Activated CD4-positive, alpha-beta T cell treated with anti-CD3 and anti-CD28 coated beads, Interleukin-2, amount 10 ng/mL, durations not matched to agents 24 days and 14 days (primary cell): ENCODE results near the gene PERM1. TPM values are rescaled to one million over a fixed set of nuclear protein-coding genes. Genes with fewer than 3 reads are reported as not detected.
"Not testable (repeated sequence)": the region's sequence is repeated elsewhere in the genome, so short reads cannot be mapped to it uniquely, and the experiment has no call there.

Experiments
- DNase-seq: peaks from one replicate; pipeline ENCODE4 v3.0.0; 2022
- H3K27ac Mint-ChIP-seq: one replicate; pipeline ENCODE4 v1.8.0; 2022; ENCODE audit warnings: mild to moderate bottlenecking, mixed read lengths
- H3K27me3 Mint-ChIP-seq: one replicate; pipeline ENCODE4 v1.8.0; 2022; ENCODE audit warnings: mixed read lengths
- H3K36me3 Mint-ChIP-seq: one replicate; pipeline ENCODE4 v1.8.0; 2022; ENCODE audit warnings: low read depth, mild to moderate bottlenecking, mixed read lengths
- H3K4me1 Mint-ChIP-seq: one replicate; pipeline ENCODE4 v1.8.0; 2021; ENCODE audit warnings: mixed read lengths
- H3K4me3 Mint-ChIP-seq: one replicate; pipeline ENCODE4 v1.8.0; 2022; ENCODE audit warnings: mild to moderate bottlenecking, moderate library complexity, mixed read lengths
- H3K9me3 Mint-ChIP-seq: one replicate; pipeline ENCODE4 v1.8.0; 2021; ENCODE audit warnings: mixed read lengths
- intact Hi-C: fragments of 100-400 bp; cut with micrococcal nuclease; formaldehyde crosslinking; loops from one replicate; pipeline ENCODE4 v1.15.1; 2023
- total RNA-seq: library from RNA; stranded (reverse); gene quantifications from 2 replicates; pipeline ENCODE4 v1.2.3, GENCODE V29; 2022

PERM1 gene
- total RNA-seq, 1 donor from 2014 or later, result not detected

DNA sequence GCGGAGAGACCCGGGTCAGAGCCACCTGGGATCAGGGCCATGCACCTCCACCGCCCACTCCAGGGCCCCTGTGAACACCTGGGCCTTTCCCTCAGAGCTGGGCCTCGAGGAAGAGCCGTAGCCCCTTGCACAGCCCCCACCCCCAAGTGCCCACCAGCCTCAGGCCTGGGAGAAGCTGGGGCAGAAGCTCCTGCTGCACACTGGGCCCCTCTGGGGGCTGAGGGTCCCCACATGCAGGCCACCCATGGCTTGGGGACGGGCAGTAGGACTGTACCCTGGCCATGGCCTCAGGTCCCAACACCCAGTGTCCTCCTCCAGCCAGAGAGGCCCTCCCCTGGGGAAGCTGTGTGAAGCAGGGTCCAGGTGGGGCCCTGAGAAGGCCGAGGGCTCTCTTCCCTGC is 29.3 kb downstream of the PERM1 start:
- Mint-ChIP-seq H3K36me3 (peaks cover 64% of the 10 kb centered on the region), H3K4me1 (peaks cover 11% of the 10 kb centered on the region), H3K4me3 (no peak overlapping the region), H3K27me3 (no peaks in the 10 kb centered on the region), H3K27ac (no peak overlapping the region), H3K9me3 (no peaks in the 10 kb centered on the region)
- DNase-seq, result no peak
- intact Hi-C loops, result no loop called here

DNA sequence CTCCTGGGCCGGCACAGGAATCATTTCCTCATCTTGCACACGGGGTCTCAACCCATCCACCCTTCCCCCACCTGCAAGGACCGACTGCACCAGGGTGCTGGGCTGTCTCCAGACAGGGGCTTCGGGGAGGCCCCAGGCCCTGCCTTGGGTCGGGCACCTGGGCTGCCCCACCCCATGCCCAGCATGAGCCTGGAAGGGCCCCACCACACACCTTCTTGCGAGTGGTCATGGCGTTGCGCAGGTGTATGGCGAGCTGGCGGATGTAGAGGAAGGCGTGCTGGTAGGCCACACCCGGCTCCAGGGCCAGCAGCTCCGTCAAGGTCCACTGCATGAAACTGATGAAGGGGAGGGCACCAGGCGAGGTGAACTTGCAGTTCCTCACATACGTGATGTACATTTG is 29.7 kb downstream of the PERM1 start:
- intact Hi-C loops, result no loop called here
- Mint-ChIP-seq H3K9me3 (no peaks in the 10 kb centered on the region), H3K36me3 (peaks cover 62% of the 10 kb centered on the region), H3K4me3 (no peak overlapping the region), H3K27me3 (no peaks in the 10 kb centered on the region), H3K27ac (no peak overlapping the region), H3K4me1 (peaks cover 7% of the 10 kb centered on the region)
- no peak for DNase-seq

DNA sequence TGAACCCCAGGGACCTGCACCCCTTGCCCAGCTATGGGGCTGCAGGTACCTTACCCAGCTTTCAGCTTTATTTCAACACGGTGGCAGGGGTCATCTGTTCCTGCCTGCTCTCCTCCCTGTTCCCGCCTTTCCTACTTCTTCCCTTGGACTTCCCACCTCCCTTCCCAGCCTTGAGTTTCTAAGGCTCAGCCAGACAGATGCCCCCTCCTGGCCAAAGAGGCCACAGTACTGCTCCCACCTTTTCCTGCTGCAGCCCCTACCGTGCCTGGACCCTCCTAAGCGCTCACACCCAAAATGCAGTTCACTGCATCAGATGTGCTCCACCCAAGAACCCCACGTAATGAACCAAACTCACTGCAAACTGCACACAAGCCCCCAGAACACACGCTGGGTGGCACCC is 30.5 kb downstream of the PERM1 start:
- no peak overlapping the region for H3K4me3 Mint-ChIP-seq
- H3K4me1 Mint-ChIP-seq, result peaks cover 7% of the 10 kb centered on the region
- DNase-seq, result no peak
- intact Hi-C loops, result no loop called here
- peaks cover 65% of the 10 kb centered on the region for H3K36me3 Mint-ChIP-seq
- no peaks in the 10 kb centered on the region for H3K9me3 Mint-ChIP-seq
- no peaks in the 10 kb centered on the region for H3K27me3 Mint-ChIP-seq
- no peak overlapping the region for H3K27ac Mint-ChIP-seq

DNA sequence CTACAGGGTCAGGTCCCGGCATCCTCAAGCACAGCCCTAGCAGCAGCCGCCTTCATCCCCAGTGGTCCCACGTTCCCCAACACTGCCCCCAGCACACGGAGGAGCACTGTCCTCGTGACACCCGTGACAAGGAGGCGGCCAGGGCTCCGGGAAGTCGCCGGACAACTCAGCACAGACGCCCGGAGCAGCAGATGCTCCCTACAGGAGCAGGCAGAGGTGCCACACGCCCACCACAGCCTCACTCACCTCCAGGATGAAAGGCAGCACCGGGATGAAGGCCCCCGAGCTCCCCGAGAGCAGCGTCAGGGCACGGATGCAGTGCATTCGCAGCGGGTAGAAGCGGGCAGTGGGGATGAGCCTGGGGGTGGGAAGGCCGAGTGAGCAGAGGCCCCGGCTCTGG is 31.0 kb downstream of the PERM1 start:
- intact Hi-C loops, result no loop called here
- peaks cover 7% of the 10 kb centered on the region for H3K4me1 Mint-ChIP-seq
- H3K27ac Mint-ChIP-seq, result no peak overlapping the region
- no peaks in the 10 kb centered on the region for H3K9me3 Mint-ChIP-seq
- H3K27me3 Mint-ChIP-seq, result no peaks in the 10 kb centered on the region
- no peak for DNase-seq
- H3K4me3 Mint-ChIP-seq, result no peak overlapping the region
- peaks cover 63% of the 10 kb centered on the region for H3K36me3 Mint-ChIP-seq

DNA sequence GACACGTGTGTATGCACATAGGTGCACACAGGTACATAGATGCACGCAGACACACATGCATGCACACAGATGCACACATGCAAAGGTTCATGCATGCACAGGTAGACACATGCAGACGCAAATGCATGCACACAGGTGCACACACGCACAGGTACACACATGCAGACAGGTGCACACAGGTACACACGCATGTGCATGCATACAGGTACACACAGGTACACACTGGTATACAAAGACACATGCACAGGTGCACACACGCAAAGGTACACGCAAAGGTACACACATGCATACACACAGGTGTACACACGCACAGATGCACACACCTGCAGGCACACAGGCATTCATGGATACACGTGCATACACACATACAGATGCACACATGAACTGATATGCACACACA is 31.6 kb downstream of the PERM1 start:
- intact Hi-C loops, result no loop called here
- Mint-ChIP-seq H3K9me3 (no peaks in the 10 kb centered on the region), H3K36me3 (peaks cover 65% of the 10 kb centered on the region), H3K27ac (no peak overlapping the region), H3K4me1 (peaks cover 7% of the 10 kb centered on the region), H3K27me3 (no peaks in the 10 kb centered on the region), H3K4me3 (no peak overlapping the region)
- DNase-seq, result no peak

DNA sequence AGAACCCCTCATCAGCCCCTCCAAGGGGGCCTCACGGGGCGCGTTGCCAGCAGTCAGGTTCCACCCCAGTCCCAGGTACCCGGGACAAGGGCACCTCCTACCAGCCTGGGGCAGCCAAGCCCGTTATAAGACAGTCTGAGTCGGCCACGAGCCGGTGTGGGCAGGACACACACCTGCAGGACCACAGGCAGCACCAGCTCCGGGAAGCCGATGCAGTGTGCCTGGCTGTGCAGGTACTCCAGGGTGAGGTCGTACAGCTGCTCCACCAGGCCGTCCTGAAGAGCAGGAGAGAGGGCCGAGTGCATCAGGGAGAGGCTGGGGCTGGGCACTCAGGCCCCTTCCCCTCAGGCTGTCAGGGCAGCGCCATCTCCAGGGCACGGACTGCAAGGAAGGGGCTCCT is 33.9 kb downstream of the PERM1 start:
- intact Hi-C loops, result no loop called here
- peaks cover 4% of the 10 kb centered on the region for H3K27me3 Mint-ChIP-seq
- H3K4me3 Mint-ChIP-seq, result no peak overlapping the region
- no peak overlapping the region for H3K27ac Mint-ChIP-seq
- H3K4me1 Mint-ChIP-seq, result peaks cover 4% of the 10 kb centered on the region
- no peaks in the 10 kb centered on the region for H3K9me3 Mint-ChIP-seq
- peaks cover 57% of the 10 kb centered on the region for H3K36me3 Mint-ChIP-seq
- DNase-seq, result no peak

DNA sequence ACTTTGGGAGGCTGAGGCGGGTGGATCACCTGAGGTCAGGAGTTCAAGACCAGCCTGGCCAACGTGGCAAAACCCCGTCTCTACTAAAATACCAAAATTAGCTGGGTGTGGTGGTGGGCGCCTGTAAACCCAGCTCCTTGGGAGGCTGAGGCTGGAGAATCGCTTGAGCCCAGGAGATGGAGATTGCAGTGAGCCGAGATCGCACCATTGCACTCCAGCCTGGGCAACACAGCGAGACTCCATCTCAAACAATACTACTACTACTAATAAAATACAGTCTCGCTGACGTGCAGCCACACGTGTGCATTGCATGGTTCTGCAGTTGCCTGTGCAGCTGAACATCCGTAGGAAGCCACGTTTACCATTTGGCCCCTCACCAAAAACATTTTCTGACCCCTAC is 35.1 kb downstream of the PERM1 start:
- H3K27me3 Mint-ChIP-seq, H3K4me3 Mint-ChIP-seq, DNase-seq, H3K27ac Mint-ChIP-seq, H3K9me3 Mint-ChIP-seq, H3K4me1 Mint-ChIP-seq, intact Hi-C loops: not testable (repeated sequence)
- peaks cover 53% of the 10 kb centered on the region for H3K36me3 Mint-ChIP-seq

DNA sequence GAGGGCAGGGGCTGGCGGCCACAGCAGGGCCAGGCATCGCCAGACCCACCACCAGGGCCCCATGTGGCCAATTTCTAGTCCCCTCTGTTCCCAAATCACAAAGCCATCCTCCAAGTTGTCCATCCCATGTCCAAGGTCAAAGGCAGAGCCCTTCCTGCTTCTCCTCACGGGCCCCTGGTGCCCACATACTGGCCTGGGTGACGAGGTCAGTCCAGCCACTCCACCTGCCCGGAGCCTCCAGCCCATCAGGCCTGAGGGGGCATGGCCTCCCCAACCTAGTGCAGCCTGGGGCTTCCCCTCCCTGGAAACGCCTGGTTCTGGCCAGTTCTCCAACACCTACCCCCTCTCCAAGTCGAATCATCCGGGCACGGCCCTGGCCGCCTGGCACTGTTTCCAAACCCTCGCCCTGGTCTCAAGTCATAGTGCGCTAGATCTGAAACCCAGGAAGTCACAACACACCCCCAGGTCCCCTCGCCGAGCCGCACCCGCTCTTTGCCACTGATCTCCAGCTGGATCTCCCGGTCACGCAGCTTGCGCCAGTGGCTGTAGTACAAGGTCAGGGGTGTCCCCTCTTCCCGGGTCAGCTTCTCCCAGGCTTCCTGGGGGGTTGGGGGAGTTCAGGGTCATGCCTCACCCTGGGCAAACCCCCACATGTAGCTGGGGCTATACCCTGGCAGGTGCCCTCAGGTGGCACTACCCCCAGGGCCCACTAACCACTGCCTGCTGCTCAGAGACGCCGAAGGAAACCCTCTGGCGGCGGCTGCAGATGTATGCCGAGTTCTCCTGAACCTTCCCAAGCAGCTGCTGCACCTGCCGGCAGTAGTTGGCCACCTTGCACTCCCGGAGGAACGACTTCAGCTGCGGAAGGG is 36.0 kb downstream of the PERM1 start:
- Mint-ChIP-seq H3K9me3 (no peaks in the 10 kb centered on the region), H3K27me3 (peaks cover 8% of the 10 kb centered on the region), H3K4me3 (no peak overlapping the region), H3K27ac (no peak overlapping the region), H3K4me1 (peaks cover 5% of the 10 kb centered on the region), H3K36me3 (peaks cover 46% of the 10 kb centered on the region)
- intact Hi-C loops, result no loop called here
- DNase-seq, result no peak

DNA sequence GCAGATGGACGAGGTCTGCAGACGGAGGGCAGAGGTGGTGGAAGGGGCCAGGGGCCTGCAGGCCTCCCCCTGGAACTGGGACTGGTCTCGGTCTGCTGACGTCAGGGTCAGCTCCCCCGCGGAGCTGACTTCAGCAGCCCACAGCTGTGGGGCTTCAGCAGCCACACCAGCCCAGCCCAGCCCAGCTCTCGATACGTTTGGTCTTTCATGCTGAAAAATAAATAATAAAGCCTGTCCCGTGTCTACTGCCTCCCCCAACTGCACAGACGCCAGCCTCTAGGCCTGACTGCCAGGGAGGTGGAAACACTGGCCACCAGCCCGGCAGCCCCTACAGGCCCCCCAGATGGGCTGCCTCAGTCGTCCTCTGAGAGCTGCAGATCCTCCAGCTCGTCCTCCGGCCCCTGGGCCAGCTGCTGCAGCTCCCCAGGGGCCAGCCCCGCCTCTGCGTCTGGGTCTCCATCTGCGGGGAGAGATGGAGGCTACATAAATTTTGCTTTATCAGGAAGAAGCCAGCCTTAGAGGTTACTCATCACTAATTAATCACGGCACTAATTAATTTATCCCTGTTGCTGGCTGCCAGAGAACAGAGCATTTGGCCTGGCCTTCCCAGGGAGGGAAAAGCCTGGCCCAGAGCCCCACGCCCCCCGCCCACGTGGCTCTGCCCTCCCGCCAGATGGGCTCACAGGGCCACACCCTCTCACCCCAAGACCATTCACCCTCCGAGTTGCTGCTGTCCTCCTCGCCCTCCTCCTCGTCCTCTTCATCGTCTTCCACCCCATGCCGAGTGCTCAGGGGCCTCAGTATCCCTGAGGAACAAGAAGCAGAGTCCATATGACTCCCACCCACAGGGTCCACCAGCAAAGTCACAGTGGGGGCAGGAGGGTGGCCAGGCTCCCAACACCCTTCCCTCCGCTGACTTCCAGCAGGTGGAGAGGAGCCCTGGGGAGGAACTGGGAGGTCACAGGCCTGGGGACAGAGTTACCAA is 37.3 kb downstream of the PERM1 start:
- Mint-ChIP-seq H3K27ac (no peak overlapping the region), H3K36me3 (peaks cover 35% of the 10 kb centered on the region), H3K4me3 (no peak overlapping the region), H3K4me1 (peaks cover 7% of the 10 kb centered on the region), H3K9me3 (no peaks in the 10 kb centered on the region), H3K27me3 (peaks cover 11% of the 10 kb centered on the region)
- intact Hi-C loops, result no loop called here
- no peak for DNase-seq

DNA sequence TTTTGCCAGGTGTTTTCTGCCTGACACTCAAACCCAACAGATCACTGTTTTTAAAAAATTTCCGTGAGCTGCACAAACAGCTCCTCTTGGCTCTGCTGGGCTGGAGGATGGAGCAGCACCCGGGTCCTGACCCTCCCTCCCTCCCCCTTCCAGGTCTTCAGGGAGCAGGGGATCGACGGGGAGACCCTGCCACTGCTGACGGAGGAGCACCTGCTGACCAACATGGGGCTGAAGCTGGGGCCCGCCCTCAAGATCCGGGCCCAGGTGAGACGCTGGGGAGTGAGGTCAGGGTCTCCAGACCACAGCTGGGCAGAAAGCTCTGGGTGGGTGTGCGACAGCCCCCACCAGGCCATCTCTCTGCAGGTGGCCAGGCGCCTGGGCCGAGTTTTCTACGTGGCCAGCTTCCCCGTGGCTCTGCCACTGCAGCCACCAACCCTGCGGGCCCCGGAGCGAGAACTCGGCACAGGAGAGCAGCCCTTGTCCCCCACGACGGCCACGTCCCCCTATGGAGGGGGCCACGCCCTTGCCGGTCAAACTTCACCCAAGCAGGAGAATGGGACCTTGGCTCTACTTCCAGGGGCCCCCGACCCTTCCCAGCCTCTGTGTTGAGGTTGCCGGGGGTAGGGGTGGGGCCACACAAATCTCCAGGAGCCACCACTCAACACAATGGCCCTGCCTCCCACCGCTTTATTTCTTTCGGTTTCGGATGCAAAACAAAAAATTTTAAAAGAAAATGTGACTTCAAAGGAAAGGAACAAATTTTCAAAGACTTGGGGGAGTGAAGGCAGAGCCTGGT is 38.1 kb downstream of the PERM1 start:
- intact Hi-C loops, result no loop called here
- Mint-ChIP-seq H3K27ac (no peak overlapping the region), H3K27me3 (peaks cover 16% of the 10 kb centered on the region)

DNA sequence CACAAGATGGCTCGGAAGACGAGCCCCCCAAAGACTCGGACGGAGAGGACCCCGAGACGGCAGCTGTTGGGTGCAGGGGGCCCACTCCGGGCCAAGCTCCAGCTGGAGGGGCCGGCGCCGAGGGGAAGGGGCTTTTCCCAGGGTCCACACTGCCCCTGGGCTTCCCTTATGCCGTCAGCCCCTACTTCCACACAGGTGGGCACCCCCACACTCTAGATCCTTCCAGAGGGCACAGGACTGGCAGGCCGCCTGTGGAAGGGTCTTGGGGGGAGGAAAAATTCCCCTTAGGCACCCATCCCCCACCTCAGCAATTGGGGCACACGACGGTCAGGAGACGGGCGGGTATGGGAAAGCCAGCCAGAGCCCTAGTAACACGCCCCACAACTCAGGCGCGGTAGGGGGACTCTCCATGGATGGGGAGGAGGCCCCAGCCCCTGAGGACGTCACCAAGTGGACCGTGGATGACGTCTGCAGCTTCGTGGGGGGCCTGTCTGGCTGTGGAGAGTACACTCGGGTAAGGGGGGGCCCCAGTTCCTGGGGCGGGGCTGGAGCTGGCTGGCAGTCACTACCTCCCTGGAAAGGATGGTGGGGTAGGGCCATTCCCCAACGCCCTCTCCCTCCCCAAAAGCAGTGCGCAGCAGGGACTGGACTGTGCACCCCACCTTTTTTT is 38.9 kb downstream of the PERM1 start:
- H3K4me1 Mint-ChIP-seq, result peaks cover 7% of the 10 kb centered on the region
- peaks cover 24% of the 10 kb centered on the region for H3K27me3 Mint-ChIP-seq
- no peak for DNase-seq
- no peaks in the 10 kb centered on the region for H3K9me3 Mint-ChIP-seq
- H3K4me3 Mint-ChIP-seq, result no peak overlapping the region
- peaks cover 23% of the 10 kb centered on the region for H3K36me3 Mint-ChIP-seq
- H3K27ac Mint-ChIP-seq, result no peak overlapping the region
- intact Hi-C loops, result no loop called here

More for the DNA sequence above, 38.1 kb downstream of the PERM1 start:
- H3K4me3 Mint-ChIP-seq, result no peak overlapping the region
- peaks cover 28% of the 10 kb centered on the region for H3K36me3 Mint-ChIP-seq
- peaks cover 7% of the 10 kb centered on the region for H3K4me1 Mint-ChIP-seq
- DNase-seq, result no peak
- no peaks in the 10 kb centered on the region for H3K9me3 Mint-ChIP-seq

DNA sequence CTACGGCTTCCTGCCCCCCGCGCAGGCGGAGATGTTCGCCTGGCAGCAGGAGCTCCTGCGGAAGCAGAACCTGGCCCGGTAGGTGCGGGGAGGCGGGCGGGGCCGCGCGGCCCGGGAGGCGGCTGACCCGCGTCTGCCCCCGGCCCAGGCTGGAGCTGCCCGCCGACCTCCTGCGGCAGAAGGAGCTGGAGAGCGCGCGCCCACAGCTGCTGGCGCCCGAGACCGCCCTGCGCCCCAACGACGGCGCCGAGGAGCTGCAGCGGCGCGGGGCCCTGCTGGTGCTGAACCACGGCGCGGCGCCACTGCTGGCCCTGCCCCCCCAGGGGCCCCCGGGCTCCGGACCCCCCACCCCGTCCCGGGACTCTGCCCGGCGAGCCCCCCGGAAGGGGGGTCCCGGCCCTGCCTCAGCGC is 39.5 kb downstream of the PERM1 start:
- Mint-ChIP-seq H3K27me3 (peaks cover 27% of the 10 kb centered on the region), H3K4me3 (no peak overlapping the region), H3K27ac (no peak overlapping the region), H3K36me3 (peaks cover 23% of the 10 kb centered on the region), H3K9me3 (no peaks in the 10 kb centered on the region), H3K4me1 (peaks cover 7% of the 10 kb centered on the region)
- no peak for DNase-seq
- intact Hi-C loops, result no loop called here
